Calu3 (cell line): Measurements from ENCODE around the gene ZNF526. TPM values are rescaled to one million over a fixed set of nuclear protein-coding genes. Genes with fewer than 3 reads are reported as not detected.

Source experiments
- BruUV-seq: library from RNA; stranded (reverse); fragments of 400-500 nt; replicated peaks from 2 replicates; lab custom pipeline; 2021; lab: Mats Ljungman, UMichigan
- CTCF ChIA-PET: fragments of 300-600 bp; sonication (Branson Sonifier 250); formaldehyde crosslinking; loops from one replicate; lab custom pipeline; 2022; ENCODE audit warnings: antibody characterized with exemption; lab: Charles Lee
- DNase-seq: peaks from one replicate; pipeline ENCODE4 v3.0.0; 2022
- H3K27ac Mint-ChIP-seq: one replicate; pipeline ENCODE4 v1.8.0; 2022; ENCODE audit warnings: mixed read lengths; ENCODE audit not compliant: unreplicated experiment
- H3K27me3 Mint-ChIP-seq: one replicate; pipeline ENCODE4 v1.8.0; 2022; ENCODE audit warnings: mixed read lengths; ENCODE audit not compliant: unreplicated experiment
- H3K36me3 Mint-ChIP-seq: one replicate; pipeline ENCODE4 v1.8.0; 2022; ENCODE audit warnings: mild to moderate bottlenecking, moderate library complexity, mixed read lengths; ENCODE audit not compliant: insufficient read depth, unreplicated experiment
- H3K4me1 Mint-ChIP-seq: one replicate; pipeline ENCODE4 v1.8.0; 2022; ENCODE audit warnings: mild to moderate bottlenecking, low read depth, mixed read lengths; ENCODE audit not compliant: unreplicated experiment
- H3K4me3 Mint-ChIP-seq: one replicate; pipeline ENCODE4 v1.8.0; 2022; ENCODE audit warnings: mild to moderate bottlenecking, low read depth, moderate library complexity, mixed read lengths; ENCODE audit not compliant: unreplicated experiment
- H3K9me3 Mint-ChIP-seq: one replicate; pipeline ENCODE4 v1.8.0; 2022; ENCODE audit warnings: low read depth, mixed read lengths; ENCODE audit not compliant: unreplicated experiment
- intact Hi-C: fragments of 100-400 bp; cut with micrococcal nuclease; formaldehyde crosslinking; loops from one replicate; pipeline ENCODE4 v1.10.0; 2022; ENCODE audit not compliant: unreplicated experiment
- total RNA-seq: library from RNA; stranded (reverse); gene quantifications from 2 replicates; pipeline ENCODE4 v1.2.3, GENCODE V29; 2022
- TF ChIP-seq, protein P1 (sequence below): fragments of 200-600 bp; IDR thresholded peaks from one replicate; pipeline ENCODE4 v1.8.0; 2022; ENCODE audit warnings: antibody characterized with exemption; ENCODE audit not compliant: unreplicated experiment

Gene ZNF526
- total RNA-seq, 1 experiment from 2014 or later = 25.4 TPM

DNA sequence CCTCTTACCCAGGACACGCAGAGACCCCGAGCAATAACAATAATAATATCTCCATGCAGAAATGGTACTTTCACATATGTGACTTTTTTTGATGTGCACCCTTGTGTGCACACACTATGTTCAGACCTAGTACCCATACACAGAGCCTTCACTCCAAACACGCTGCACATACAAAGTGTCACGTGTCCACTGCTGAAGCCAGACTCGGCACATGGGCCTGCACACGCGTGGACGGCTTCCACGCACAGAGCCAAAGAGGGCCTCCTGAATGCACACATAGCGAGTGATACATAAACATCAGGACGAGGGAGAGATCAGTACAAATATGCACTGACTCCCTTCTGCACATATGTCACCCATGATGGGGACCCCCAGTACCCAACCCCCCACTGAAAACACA, 45.9 kb upstream of the ZNF526 start:
- H3K36me3 Mint-ChIP-seq = peaks cover 5% of the 10 kb centered on the region
- H3K4me3 Mint-ChIP-seq = no peak overlapping the region
- no peaks in the 10 kb centered on the region for H3K9me3 Mint-ChIP-seq
- CTCF ChIA-PET = no interaction called here
- no peak overlapping the region for H3K27ac Mint-ChIP-seq
- peaks cover 35% of the 10 kb centered on the region for H3K4me1 Mint-ChIP-seq
- no TSS peak for BruUV-seq
- no peak for DNase-seq
- intact Hi-C loops = no loop called here
- TF ChIP-seq, protein P1, sequence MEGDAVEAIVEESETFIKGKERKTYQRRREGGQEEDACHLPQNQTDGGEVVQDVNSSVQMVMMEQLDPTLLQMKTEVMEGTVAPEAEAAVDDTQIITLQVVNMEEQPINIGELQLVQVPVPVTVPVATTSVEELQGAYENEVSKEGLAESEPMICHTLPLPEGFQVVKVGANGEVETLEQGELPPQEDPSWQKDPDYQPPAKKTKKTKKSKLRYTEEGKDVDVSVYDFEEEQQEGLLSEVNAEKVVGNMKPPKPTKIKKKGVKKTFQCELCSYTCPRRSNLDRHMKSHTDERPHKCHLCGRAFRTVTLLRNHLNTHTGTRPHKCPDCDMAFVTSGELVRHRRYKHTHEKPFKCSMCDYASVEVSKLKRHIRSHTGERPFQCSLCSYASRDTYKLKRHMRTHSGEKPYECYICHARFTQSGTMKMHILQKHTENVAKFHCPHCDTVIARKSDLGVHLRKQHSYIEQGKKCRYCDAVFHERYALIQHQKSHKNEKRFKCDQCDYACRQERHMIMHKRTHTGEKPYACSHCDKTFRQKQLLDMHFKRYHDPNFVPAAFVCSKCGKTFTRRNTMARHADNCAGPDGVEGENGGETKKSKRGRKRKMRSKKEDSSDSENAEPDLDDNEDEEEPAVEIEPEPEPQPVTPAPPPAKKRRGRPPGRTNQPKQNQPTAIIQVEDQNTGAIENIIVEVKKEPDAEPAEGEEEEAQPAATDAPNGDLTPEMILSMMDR = no peak
- H3K27me3 Mint-ChIP-seq = no peaks in the 10 kb centered on the region

DNA sequence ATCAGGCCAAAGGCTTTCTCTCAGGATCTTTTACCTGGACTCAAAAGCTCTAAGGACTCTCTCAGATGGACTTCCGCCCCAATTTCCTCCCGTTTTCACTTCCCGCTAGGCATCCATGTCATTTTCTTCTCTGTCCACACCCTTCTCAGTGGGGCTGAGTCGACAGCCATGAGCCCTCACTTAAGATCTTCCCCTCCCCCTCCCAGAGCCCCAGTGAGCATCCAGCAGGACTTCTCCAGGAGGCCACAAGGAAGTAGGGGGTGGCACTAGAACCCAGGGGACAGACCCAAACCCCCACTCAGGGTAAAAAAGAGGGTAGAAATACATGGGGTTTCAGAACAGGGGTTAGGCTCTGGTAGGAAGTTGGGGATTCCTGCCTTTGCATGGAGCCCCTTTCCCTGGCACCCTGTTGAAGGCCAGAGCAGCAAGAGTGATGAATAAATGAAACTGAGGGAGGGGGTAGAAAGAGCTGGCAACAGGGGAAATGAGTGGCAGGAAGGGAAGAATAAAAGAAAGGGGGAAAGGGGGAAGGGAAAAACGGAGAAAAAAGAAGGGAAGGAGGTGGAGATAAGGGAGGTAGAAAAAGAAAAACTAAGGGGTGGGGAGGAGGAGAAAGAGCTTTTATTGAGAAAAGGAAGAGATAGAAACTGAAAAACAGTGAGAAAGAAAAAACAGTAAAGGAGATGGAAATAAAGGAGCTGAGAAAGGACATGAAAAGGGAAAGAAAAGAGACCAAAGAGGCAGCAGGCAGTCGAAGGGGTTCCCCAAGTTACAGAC, 45.0 kb upstream of the ZNF526 start:
- peaks cover 35% of the 10 kb centered on the region for H3K4me1 Mint-ChIP-seq
- no peaks in the 10 kb centered on the region for H3K27me3 Mint-ChIP-seq
- CTCF ChIA-PET = interaction anchor here (1.7 kb wide), 1 partner anchor 22 kb away, joined by 5 read pairs; no protein-coding TSS in a partner anchor
- no peak for DNase-seq
- peak overlapping the region; percentile 40 for H3K4me3 Mint-ChIP-seq
- intact Hi-C loops = no loop called here
- peaks cover 5% of the 10 kb centered on the region for H3K36me3 Mint-ChIP-seq
- TF ChIP-seq, protein P1 = no peak
- no peaks in the 10 kb centered on the region for H3K9me3 Mint-ChIP-seq
- no peak overlapping the region for H3K27ac Mint-ChIP-seq
- BruUV-seq = no TSS peak

DNA sequence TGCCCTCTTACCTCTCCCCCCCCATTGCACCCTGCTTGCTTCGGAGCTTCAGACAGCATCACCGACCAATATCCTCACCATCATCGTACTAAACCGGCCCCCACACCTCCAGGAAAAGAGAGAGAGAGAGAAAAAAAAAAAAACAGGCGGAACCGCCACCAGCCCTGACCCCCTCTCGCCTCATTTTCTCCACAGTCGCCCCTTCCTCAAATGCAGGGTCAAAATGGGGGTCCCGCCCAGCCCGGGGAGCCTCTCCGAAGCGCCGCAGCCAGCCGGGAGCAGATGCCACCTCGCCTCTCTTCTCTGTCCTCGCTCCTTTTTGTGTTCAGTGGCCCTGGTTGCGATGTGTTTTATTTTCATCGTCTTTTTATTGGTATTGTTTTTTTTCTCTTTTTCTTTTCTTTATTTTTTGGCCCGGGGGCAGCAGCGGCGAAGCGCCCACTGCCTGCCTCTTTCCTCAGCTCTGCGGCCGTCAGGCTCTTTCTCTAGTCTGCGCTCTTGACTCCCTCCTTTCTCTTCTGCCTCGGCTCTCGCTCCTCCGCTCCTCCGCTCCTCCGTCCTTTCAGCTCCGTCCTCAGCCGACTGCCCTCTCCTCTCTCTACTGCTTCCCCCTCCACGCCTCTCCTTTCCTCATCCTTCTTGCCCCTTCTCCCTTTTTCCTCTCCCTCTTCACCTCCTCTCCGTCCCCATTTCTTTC, 44.0 kb upstream of the ZNF526 start:
- Mint-ChIP-seq H3K27ac (no peak overlapping the region), H3K9me3 (no peaks in the 10 kb centered on the region), H3K4me3 (peak overlapping the region; percentile 40), H3K4me1 (peaks cover 30% of the 10 kb centered on the region), H3K36me3 (peaks cover 5% of the 10 kb centered on the region), H3K27me3 (no peaks in the 10 kb centered on the region)
- CTCF ChIA-PET = interaction anchor here (0.5 to 1.7 kb wide), 14 partner anchors 10 to 94 kb away, joined by 3 to 14 read pairs (median 4); partner anchors contain the start of gene DEDD2
- intact Hi-C loops = no loop called here
- BruUV-seq = no TSS peak
- no peak for DNase-seq
- TF ChIP-seq, protein P1 = no peak

DNA sequence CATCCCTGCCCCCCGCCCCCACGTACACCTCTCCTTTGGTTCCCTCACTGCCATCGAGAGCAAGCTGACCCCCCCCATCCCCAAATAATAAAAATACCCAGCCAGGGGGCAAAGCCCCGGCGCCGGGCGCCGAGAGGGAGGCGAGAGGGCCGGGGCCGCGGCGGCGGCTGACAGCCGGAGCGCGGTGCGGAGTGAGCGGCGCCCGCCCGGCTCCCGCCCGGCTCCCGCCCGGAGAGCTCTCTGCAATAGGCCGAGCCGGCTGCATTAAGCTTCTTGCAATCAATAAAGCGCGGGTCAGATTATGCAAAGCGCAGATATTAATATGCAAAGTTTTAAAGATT, 43.5 kb upstream of the ZNF526 start:
- Mint-ChIP-seq H3K4me1 (peaks cover 25% of the 10 kb centered on the region), H3K27me3 (peaks cover 2% of the 10 kb centered on the region), H3K4me3 (peak overlapping the region; percentile 40), H3K9me3 (no peaks in the 10 kb centered on the region), H3K36me3 (peaks cover 5% of the 10 kb centered on the region), H3K27ac (no peak overlapping the region)
- no peak for DNase-seq
- CTCF ChIA-PET = interaction anchor here (0.5 to 1.7 kb wide), 15 partner anchors 9 to 95 kb away, joined by 3 to 14 read pairs (median 4); partner anchors contain the start of gene DEDD2
- TF ChIP-seq, protein P1 = no peak
- intact Hi-C loops = no loop called here
- no TSS peak for BruUV-seq
